GM19455 (cell line): ENCODE data around the gene ABCA9.
"Not testable (repeated sequence)": the region's sequence is repeated elsewhere in the genome, so short reads cannot be mapped to it uniquely, and the experiment has no call there.

Experiments used
- ATAC-seq: cut with Tn5 transposase; IDR thresholded peaks from one replicate; pipeline ENCODE4 v1.9.1; 2021; ENCODE audit not compliant: unreplicated experiment

ABCA9 gene

GRCh38 chr17:68957944-68958343 lies 102.8 kb downstream of the ABCA9 start:
- no peak for ATAC-seq

DNA sequence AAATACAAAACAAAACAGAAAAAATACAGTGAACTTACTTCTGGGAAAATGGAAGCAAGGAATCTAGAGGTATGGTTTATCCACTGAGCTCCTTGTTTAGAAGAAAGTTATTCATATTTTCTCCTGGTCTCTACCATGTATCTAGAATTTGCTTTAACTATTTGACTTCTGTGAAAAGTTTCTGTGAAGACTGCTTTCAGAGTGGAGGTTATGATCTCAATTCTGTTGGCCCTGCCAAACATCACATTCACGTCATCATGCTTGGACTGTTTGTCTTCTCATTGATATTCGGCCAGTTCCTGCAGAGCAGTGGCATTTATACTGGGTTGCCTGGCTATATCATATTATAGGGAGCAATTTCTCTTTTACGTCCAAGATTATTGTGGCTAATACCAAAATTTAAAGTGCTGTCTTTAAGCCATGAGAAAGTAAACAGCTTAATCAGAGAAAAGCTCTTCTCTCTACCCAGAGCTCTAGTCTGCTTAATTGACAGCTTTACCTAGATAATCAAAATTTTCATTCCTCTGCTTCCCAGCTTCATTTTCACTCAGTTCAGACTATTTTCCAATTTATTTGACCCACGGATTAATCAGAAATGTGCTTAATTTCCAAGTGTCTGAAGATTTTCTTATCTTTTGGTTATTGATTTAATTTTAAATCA lies 105.4 kb downstream of the ABCA9 start, which contains the start of gene ABCA8:
Gene ABCA8 (minus strand): TSS at position 212 of the 661 bp plus-strand sequence. CDS start 13,358 bp downstream, outside the sequence.
- no peak for ATAC-seq

DNA sequence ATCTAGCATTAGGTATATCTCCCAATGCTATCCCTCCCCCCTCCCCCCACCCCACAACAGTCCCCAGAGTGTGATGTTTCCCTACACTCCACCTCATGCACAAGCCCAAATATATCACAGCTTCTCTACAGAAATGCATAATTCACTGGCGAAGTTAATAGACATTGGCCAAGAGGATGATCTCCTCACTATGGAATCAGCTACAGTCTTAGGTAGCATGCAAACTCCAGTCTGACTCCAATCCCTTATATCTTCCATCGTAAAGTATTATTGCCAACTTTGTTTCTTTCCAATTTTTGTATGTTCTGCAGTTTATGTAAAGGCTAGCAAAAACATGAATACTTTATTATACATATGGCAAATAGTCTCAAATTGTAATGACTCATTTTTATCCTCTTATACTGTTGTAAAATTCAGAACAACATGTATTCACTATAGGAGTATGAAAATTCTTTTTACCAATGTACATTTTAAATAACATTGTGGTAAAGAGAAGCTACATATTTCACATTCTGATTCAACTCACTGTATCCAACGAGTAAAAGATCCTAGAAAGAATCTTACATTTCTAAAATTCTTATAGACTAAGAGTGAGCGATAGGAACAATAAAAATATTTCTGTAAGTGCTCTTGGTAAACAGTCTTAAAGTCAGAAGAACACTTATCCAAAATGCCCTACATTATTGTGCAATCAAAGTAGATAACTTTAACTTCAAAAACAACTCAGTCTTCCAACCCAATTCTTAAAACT lies 106.4 kb downstream of the ABCA9 start:
- ATAC-seq, result no peak

DNA sequence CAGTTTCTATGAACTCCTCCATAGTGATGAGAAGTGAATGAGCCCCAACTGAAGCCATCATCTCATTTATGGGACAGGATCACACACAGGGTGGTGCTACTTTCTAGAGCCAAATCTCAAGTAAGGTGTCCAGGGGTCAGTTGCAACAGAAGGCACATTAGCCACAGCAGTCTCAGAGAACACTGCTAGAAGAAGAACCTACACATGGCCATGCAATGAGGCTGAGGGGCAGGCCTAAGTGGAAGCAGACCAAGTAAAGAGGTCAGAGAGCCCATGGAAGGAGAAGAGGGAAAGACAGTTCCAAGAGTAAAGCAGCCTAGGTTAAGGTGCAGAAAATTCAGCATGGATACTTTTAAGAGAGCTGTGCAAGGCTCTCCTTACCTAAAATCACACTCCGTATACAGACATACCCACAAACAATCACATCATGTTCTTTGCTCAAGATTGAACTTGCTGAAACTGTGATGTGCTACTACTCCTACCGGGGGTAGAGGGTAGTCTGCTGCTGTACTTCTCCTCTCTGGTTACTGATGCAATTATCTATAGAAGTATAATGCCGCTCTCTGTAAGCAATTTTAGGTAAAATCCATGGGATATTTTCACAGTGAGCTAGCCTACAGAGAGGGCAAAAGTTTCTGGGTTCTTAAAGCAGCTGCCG lies 107.3 kb downstream of the ABCA9 start:
- ATAC-seq, result no peak

GRCh38 chr17:68950725-68951124 lies 110.0 kb downstream of the ABCA9 start:
- no peak for ATAC-seq

- not testable (repeated sequence) for ATAC-seq
Measured at GRCh38 chr17:68947868-68948267, 112.9 kb downstream of the ABCA9 start.

DNA sequence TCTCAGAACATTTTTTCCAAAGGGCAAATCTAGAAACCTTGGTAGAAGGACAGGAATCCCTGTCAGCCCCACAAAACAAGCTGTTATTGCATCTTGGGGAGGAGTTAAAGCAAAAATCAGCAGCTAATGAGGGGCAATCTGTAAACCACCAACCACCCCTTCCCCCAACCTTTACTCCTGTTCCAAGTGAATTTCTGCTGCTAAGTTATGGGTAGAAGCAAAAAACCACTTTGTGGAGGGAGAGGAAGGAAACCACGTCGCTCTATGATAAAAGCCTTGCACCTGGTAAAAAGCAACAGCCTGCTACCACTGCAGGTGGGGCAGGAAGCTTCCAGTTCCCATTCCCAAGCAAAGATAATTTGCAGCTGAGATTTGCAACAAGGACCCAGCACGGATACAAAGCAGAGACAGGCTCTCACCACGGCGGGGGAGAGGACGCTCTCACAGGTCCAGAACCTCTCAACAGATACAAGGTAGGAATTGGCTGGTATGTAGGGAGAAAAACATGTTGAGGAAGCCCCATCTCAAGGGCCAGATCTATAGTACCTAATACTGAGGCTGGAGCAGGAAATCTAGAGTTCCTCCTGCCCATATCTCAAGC lies 116.2 kb downstream of the ABCA9 start:
- no peak for ATAC-seq

DNA sequence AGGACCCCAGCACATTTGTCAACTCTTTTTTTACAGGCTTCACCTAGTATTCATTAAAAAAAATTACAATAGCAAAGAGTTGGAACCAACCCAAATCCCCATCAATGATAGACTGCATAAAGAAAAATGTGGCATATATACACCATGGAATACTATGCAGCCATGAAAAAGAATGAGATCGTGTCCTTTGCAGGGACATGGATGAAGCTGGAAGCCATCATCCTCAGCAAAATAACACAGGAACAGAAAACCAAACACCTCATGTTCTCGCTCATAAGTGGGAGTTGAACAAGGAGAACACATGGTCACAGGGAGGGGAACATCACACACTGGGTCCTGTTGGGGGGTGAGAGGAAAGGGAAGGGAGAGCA lies 116.9 kb downstream of the ABCA9 start:
- not testable (repeated sequence) for ATAC-seq

DNA sequence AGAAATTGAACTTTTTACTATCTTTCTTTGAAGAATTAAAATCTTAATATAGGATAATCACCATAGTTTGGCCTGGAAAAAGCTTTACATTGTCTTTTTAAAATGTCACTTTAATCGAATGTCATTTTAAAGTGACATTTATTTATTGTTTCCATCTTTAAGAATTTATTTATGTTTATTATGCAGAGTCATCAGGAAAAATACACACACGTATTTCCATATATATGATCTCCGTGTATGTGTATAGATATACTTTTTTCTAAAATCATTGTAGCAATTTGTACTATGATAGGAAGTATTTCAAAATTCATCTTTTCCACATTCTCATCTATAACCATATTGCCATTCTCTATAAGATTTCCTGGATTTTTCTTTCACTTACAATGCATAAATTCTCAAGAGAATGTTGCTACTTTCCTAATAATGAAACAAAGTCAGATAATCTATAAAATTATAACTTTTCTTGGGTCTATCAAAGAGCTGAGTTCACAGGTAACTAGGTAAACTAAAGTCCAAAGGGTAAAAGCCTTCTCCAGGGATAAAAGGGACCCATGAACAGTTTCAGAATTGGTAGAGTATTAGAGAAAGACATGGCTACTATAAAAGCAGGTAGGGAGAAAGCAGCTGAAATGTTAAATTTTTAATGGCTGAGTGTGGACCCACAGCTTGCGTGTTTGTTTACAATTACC lies 117.5 kb downstream of the ABCA9 start:
- no peak for ATAC-seq

DNA sequence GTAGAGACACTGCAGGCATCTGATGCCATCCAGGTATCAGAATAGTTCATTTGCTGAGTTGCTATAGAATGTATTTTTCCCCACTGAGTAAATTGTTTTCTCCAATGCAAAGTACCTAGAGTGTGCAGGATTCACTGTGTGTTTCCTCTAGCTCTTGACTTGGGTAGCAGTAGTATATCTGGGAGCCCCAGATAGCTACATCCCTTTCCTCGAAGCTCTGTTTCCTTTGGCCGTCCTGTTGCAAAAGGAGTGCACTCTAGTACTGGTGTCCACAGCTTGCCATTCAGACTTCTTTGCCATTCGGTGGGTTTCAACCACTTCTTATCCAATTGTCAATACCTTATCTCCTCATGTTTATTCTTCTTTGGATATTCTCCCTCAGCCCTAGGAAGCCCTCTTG lies 118.3 kb downstream of the ABCA9 start:
- ATAC-seq, result no peak

- no peak for ATAC-seq
Measured at GRCh38 chr17:68941761-68942160, 119.0 kb downstream of the ABCA9 start.

- ATAC-seq, result no peak
Measured at GRCh38 chr17:68939195-68939594, 121.5 kb downstream of the ABCA9 start.

- ATAC-seq, result no peak
Measured at GRCh38 chr17:68937890-68938514, 122.7 kb downstream of the ABCA9 start.

DNA sequence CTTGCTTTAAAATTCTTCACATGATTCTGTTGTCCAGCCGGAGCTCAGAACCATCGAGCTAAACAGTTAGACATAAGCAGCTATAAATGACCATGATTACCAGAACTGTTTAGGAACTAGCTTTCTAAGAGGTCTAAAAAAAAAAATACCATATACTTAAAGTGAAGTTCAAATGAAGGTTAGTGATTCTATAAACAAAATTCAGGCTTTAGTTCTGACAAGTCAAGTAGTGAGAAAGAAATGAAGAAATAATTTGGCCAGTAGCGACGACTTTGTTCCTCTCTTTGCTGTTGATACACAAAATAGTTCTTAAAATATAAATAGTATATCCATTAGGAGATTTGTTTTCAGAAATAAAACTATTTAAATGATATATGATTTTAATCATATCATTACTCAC lies 133.2 kb downstream of the ABCA9 start:
- no peak for ATAC-seq

DNA sequence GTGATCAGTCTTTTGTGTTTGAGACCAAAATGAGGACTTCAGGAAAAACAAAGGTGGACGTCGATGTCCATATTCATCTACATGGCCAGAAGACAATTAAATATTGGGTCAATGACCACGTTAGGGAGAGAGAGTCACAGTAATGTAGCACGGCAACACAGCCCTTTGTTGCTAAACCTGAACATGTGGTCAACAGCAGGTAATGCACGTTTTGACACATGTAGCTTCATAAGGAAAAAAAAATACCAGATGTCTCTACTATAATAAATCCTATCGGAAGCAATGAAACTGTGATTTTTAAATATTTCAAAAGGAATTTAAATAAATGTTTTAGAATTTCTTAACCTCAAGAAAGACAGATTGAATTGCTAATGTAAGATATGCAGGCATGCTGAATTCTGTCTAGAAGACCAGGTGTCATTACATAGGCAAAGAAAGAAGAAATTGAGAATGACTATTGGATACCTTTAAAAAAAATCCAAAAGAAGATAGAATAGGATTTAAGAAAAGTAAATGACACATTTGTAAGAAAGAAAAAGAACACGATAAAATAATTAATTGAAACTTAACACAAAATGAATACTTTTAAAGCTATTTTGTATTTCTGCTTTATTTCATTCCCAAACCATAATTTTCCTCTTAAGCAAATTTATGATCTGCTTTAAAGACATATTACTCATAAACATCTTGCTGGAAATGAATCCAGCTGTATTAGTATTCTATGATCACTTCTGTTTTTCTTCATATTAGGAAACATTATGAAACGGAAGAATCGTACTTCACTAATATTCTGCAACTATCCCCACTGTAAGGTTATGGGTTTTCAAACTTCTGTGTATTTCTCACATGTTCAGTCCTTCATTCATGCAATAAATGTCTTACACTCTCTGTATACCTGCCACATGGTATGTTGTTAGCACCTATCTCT lies 135.7 kb downstream of the ABCA9 start:
- ATAC-seq, result no peak
